ENCODE results near the gene KCNN3.

GRCh38 chr1:154714638-154715037, 155.4 kb downstream of the KCNN3 start:
- no peak for TF ChIP-seq TAF1 (IDR thresholded peaks at IDR 0.05; ENCODE audit: low read depth, low read length)
- TF ChIP-seq POLR2A (IDR thresholded peaks at IDR 0.05; ENCODE audit: low read depth, low read length), result no peak
- TF ChIP-seq POLR2AphosphoS5 (IDR thresholded peaks at IDR 0.05; ENCODE audit: low read depth, low read length), result no peak
- TF ChIP-seq SPI1 (IDR thresholded peaks at IDR 0.05; ENCODE audit: low read depth, low read length), result no peak
- no peak for TF ChIP-seq PAX5 (IDR thresholded peaks at IDR 0.05; ENCODE audit: insufficient read depth, low read length, severe bottlenecking)

Measured in GM12891 (cell line).